Naive thymus-derived CD4-positive, alpha-beta T cell (primary cell): ENCODE results near the gene HMOX1. TPM values are rescaled to one million over a fixed set of nuclear protein-coding genes. Genes with fewer than 3 reads are reported as not detected.

Experiments used
- ATAC-seq: fragments of 150-1000 bp; cut with Tn5 transposase; 2 replicates; pipeline ENCODE4 v1.10.0; 2021; ENCODE audit warnings: mild to moderate bottlenecking, moderate library complexity
- CTCF ChIA-PET: fragments of 350-600 bp; sonication (Branson Sonifier 250); formaldehyde crosslinking; loops from one replicate; lab custom pipeline; 2021; ENCODE audit warnings: antibody characterized with exemption; lab: Charles Lee
- POLR2A ChIA-PET: fragments of 350-600 bp; sonication (Branson Sonifier 250); formaldehyde crosslinking; loops from one replicate; lab custom pipeline; 2021; ENCODE audit warnings: antibody characterized with exemption, inconsistent platforms; lab: Charles Lee
- DNase-seq, 9 donors: peaks; one replicate each; pipeline versions ENCODE4 v3.0.0 to v3.0.0-alpha.2; 2020 to 2022; ENCODE audit warnings: mixed read lengths in 1 of 9
- H3K27ac ChIP-seq: one replicate; pipeline ENCODE4 v1.7.0; 2013; ENCODE audit warnings: mild to moderate bottlenecking, low read depth, low read length, moderate library complexity
- H3K27me3 ChIP-seq, 2 donors: one replicate each; pipeline ENCODE4 v1.7.0; 2013; ENCODE audit warnings: low read length in 2 of 2, mild to moderate bottlenecking in 2 of 2, moderate library complexity in 2 of 2; ENCODE audit not compliant: control insufficient read depth in 2 of 2, insufficient read depth in 2 of 2
- H3K36me3 ChIP-seq, 3 experiments: 1 replicate in 2 of 3; 2 replicates in 1 of 3; pipeline ENCODE4 v1.7.0; 2013; ENCODE audit warnings: low read length in 3 of 3, mild to moderate bottlenecking in 3 of 3, moderate library complexity in 1 of 3; ENCODE audit not compliant: insufficient read depth in 3 of 3, control insufficient read depth in 2 of 3
- H3K4me1 ChIP-seq, 2 donors: one replicate each; pipeline ENCODE4 v1.7.0; 2013; ENCODE audit warnings: low read length in 2 of 2, mild to moderate bottlenecking in 2 of 2, moderate library complexity in 1 of 2; ENCODE audit not compliant: control insufficient read depth in 2 of 2, insufficient read depth in 2 of 2
- H3K4me3 ChIP-seq: 2 replicates; pipeline ENCODE4 v1.7.0; 2013; ENCODE audit warnings: mild to moderate bottlenecking, low read length
- H3K9me3 ChIP-seq, 3 experiments: 1 replicate in 2 of 3; 2 replicates in 1 of 3; pipeline ENCODE4 v1.7.0; 2013; ENCODE audit warnings: low read length in 3 of 3; ENCODE audit not compliant: control insufficient read depth in 2 of 3
- H3K27ac Mint-ChIP-seq, 9 donors: one replicate each; pipeline ENCODE4 v1.8.0; 2020 to 2022; ENCODE audit warnings: mixed read lengths in 9 of 9, mild to moderate bottlenecking in 8 of 9, moderate library complexity in 5 of 9, inconsistent platforms in 2 of 9
- H3K27me3 Mint-ChIP-seq, 5 donors: one replicate each; pipeline ENCODE4 v1.8.0; 2021 to 2022; ENCODE audit warnings: mixed read lengths in 5 of 5, mild to moderate bottlenecking in 1 of 5
- H3K36me3 Mint-ChIP-seq, 5 donors: one replicate each; pipeline ENCODE4 v1.8.0; 2020 to 2022; ENCODE audit warnings: mixed read lengths in 5 of 5, mild to moderate bottlenecking in 3 of 5, inconsistent platforms in 1 of 5
- H3K4me1 Mint-ChIP-seq, 7 donors: one replicate each; pipeline ENCODE4 v1.8.0; 2020 to 2022; ENCODE audit warnings: mixed read lengths in 7 of 7, mild to moderate bottlenecking in 3 of 7, inconsistent platforms in 1 of 7
- H3K4me3 Mint-ChIP-seq, 10 donors: one replicate each; pipeline ENCODE4 v1.8.0; 2020 to 2022; ENCODE audit warnings: mild to moderate bottlenecking in 10 of 10, mixed read lengths in 10 of 10, moderate library complexity in 6 of 10, inconsistent platforms in 2 of 10
- H3K9me3 Mint-ChIP-seq, 11 donors: one replicate each; pipeline ENCODE4 v1.8.0; 2020 to 2022; ENCODE audit warnings: mixed read lengths in 11 of 11, mild to moderate bottlenecking in 4 of 11, inconsistent platforms in 1 of 11, moderate library complexity in 1 of 11
- intact Hi-C, 2 donors: fragments of 100-400 bp; cut with micrococcal nuclease; formaldehyde crosslinking; loops; one replicate each; pipeline ENCODE4 v1.15.1; 2023
- polyA plus RNA-seq, 2 donors: library from polyadenylated mRNA; unstranded; fragments of 300-500 nt; fragmentation: Illumina TruSeq; gene quantifications; one replicate each; pipeline ENCODE4 v1.2.3, GENCODE V29; 2021
- total RNA-seq, 6 experiments: library from RNA in 5 of 6; stranded (reverse) in 5 of 6; gene quantifications; 1 replicate in 5 of 6; 2 replicates in 1 of 6; pipeline ENCODE4 v1.2.3 and lab custom pipeline; 2021 to 2026

HMOX1 gene
- total and polyA plus RNA-seq, 7 experiments from 2014 or later: 0.14 to 54.0 (median 4.7) TPM

- intact Hi-C loops: loop anchor here (1.0 to 10.0 kb wide), 10 partner anchors 45 to 830 kb away; partner anchors contain the start of gene MCM5 (in 1 of the 2)
These were observed 31.0 kb upstream of the HMOX1 start for GRCh38 chr22:35349704-35350538.

GRCh38 chr22:35350539-35351503, 30.1 kb upstream of the HMOX1 start:
- Mint-ChIP-seq H3K36me3 (peaks cover 0 to 5% (median 1%) of the 10 kb centered on the region in 5 donors), H3K4me3 (peak overlapping the region; percentile 39 to 88 (median 82)), H3K4me1 (peaks cover 8 to 29% (median 26%) of the 10 kb centered on the region in 7 donors), H3K9me3 (no peaks in the 10 kb centered on the region), H3K27ac (peak overlapping the region in 6 of 9 donors; percentile 12 to 78 (median 37)), H3K27me3 (peaks cover 4 to 8% (median 5%) of the 10 kb centered on the region in 5 donors)
- Histone ChIP-seq H3K4me1 (peaks cover 11 to 16% of the 10 kb centered on the region in 2 donors), H3K27me3 (no peaks in the 10 kb centered on the region), H3K27ac (no peak overlapping the region), H3K36me3 (peaks cover 0 to 19% (median 0%) of the 10 kb centered on the region in 3 experiments), H3K4me3 (peak overlapping the region; percentile 71), H3K9me3 (no peaks in the 10 kb centered on the region)
- ChIA-PET CTCF (interaction anchor here (0.5 to 2.4 kb wide), 13 partner anchors 10 to 827 kb away, joined by 3 to 9 read pairs (median 4); no protein-coding TSS in a partner anchor), POLR2A (interaction anchor here (1.0 kb wide), 1 partner anchor 51 kb away, joined by 3 read pairs; the partner anchor contains the start of gene TOM1)
- intact Hi-C loops: loop anchor here (1.0 to 10.0 kb wide), 10 partner anchors 46 to 829 kb away; partner anchors contain the start of gene MCM5 (in 1 of the 2)
- ATAC-seq (peak; percentile 88), DNase-seq (peak; percentile 52 to 85 (median 75))

More at GRCh38 chr22:35349704-35350538, 31.0 kb upstream of the HMOX1 start:
- Mint-ChIP-seq H3K36me3 (peaks cover 0 to 10% (median 5%) of the 10 kb centered on the region in 5 donors), H3K4me3 (peak overlapping the region in 2 of 10 donors; percentile 82 to 83), H3K27me3 (peaks cover 0 to 6% (median 0%) of the 10 kb centered on the region in 5 donors), H3K4me1 (peaks cover 8 to 29% (median 26%) of the 10 kb centered on the region in 7 donors), H3K9me3 (no peaks in the 10 kb centered on the region), H3K27ac (peak overlapping the region in 3 of 9 donors; percentile 26 to 78 (median 41))
- H3K27me3 ChIP-seq: no peaks in the 10 kb centered on the region
- ATAC-seq (no peak), DNase-seq (no peak)
- peaks cover 11 to 16% of the 10 kb centered on the region in 2 donors for H3K4me1 ChIP-seq
- ChIA-PET POLR2A (no interaction called here), CTCF (interaction anchor here (1.5 to 2.4 kb wide), 2 partner anchors 13 to 775 kb away, joined by 8 to 9 read pairs; no protein-coding TSS in a partner anchor)
- H3K9me3 ChIP-seq: no peaks in the 10 kb centered on the region
- H3K4me3 ChIP-seq: no peak overlapping the region
- no peak overlapping the region for H3K27ac ChIP-seq
- H3K36me3 ChIP-seq: peaks cover 0 to 28% (median 0%) of the 10 kb centered on the region in 3 experiments

GRCh38 chr22:35352214-35353111, 28.4 kb upstream of the HMOX1 start:
- H3K4me1 ChIP-seq: peaks cover 11 to 16% of the 10 kb centered on the region in 2 donors
- H3K27me3 ChIP-seq: no peaks in the 10 kb centered on the region
- Mint-ChIP-seq H3K4me3 (peak overlapping the region in 9 of 10 donors; percentile 4 to 88 (median 53)), H3K36me3 (peaks cover 0 to 4% (median 0%) of the 10 kb centered on the region in 5 donors), H3K27ac (peak overlapping the region in 5 of 9 donors; percentile 24 to 75 (median 62)), H3K27me3 (peaks cover 5 to 13% (median 10%) of the 10 kb centered on the region in 5 donors), H3K4me1 (peaks cover 8 to 29% (median 26%) of the 10 kb centered on the region in 7 donors), H3K9me3 (no peaks in the 10 kb centered on the region)
- no peak overlapping the region for H3K4me3 ChIP-seq
- peak in 2 of 9 donors; percentile 33 to 57 for DNase-seq
- H3K36me3 ChIP-seq: peaks cover 0 to 5% (median 0%) of the 10 kb centered on the region in 3 experiments
- CTCF ChIA-PET: interaction anchor here (0.6 to 1.6 kb wide), 7 partner anchors 53 to 831 kb away, joined by 3 to 6 read pairs (median 3); no protein-coding TSS in a partner anchor
- intact Hi-C loops: loop anchor here in 1 of 2 donors (5.0 to 10.0 kb wide), 2 partner anchors 48 to 715 kb away; no protein-coding TSS in a partner anchor
- peak; percentile 74 for ATAC-seq
- POLR2A ChIA-PET: interaction anchor here (1.7 kb wide), 1 partner anchor 53 kb away, joined by 4 read pairs; the partner anchor contains the start of gene TOM1
- H3K9me3 ChIP-seq: no peaks in the 10 kb centered on the region
- H3K27ac ChIP-seq: no peak overlapping the region

GRCh38 chr22:35353318-35353717, 27.6 kb upstream of the HMOX1 start:
- Mint-ChIP-seq H3K9me3 (peaks cover 0 to 2% (median 0%) of the 10 kb centered on the region in 11 donors), H3K27ac (no peak overlapping the region), H3K36me3 (no peaks in the 10 kb centered on the region), H3K27me3 (peaks cover 5 to 13% (median 10%) of the 10 kb centered on the region in 5 donors), H3K4me1 (peaks cover 8 to 29% (median 26%) of the 10 kb centered on the region in 7 donors), H3K4me3 (no peak overlapping the region)
- ChIA-PET POLR2A (interaction anchor here (1.7 kb wide), 1 partner anchor 54 kb away, joined by 4 read pairs; the partner anchor contains the start of gene TOM1), CTCF (interaction anchor here (0.7 to 1.6 kb wide), 5 partner anchors 52 to 830 kb away, joined by 3 to 6 read pairs (median 4); no protein-coding TSS in a partner anchor)
- no peak for DNase-seq
- H3K4me3 ChIP-seq: no peak overlapping the region
- peaks cover 11 to 16% of the 10 kb centered on the region in 2 donors for H3K4me1 ChIP-seq
- H3K27ac ChIP-seq: no peak overlapping the region
- no peaks in the 10 kb centered on the region for H3K9me3 ChIP-seq
- H3K36me3 ChIP-seq: no peaks in the 10 kb centered on the region
- intact Hi-C loops: loop anchor here in 1 of 2 donors (5.0 to 10.0 kb wide), 2 partner anchors 49 to 714 kb away; no protein-coding TSS in a partner anchor
- ATAC-seq: no peak
- H3K27me3 ChIP-seq: no peaks in the 10 kb centered on the region

DNA sequence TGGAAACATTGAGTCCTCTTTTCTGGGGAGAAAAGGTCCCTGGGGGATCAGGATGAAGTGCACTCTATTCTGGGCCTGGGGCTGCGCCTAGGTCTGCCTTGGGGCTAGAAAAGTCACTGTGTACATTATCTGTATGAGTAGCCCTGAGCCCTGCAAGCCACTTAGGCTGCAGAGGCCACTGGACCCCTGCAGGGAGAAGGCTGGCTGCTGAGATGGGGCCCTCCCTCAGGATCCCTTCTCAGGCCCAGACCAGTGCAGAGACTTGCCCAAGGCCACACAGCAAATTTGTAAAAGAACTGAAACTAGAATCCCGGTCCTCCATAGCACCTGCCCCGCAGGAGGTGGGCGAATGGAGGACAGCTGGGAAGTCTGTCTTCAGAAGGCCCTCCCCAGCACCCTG, 26.8 kb upstream of the HMOX1 start:
- Mint-ChIP-seq H3K4me3 (no peak overlapping the region), H3K27me3 (peaks cover 5 to 13% (median 10%) of the 10 kb centered on the region in 5 donors), H3K9me3 (peaks cover 0 to 2% (median 0%) of the 10 kb centered on the region in 11 donors), H3K36me3 (no peaks in the 10 kb centered on the region), H3K27ac (no peak overlapping the region), H3K4me1 (peaks cover 8 to 29% (median 26%) of the 10 kb centered on the region in 7 donors)
- POLR2A ChIA-PET: no interaction called here
- no peak overlapping the region for H3K4me3 ChIP-seq
- DNase-seq (no peak), ATAC-seq (no peak)
- H3K27me3 ChIP-seq: no peaks in the 10 kb centered on the region
- H3K27ac ChIP-seq: no peak overlapping the region
- H3K36me3 ChIP-seq: no peaks in the 10 kb centered on the region
- H3K4me1 ChIP-seq: peaks cover 11 to 16% of the 10 kb centered on the region in 2 donors
- CTCF ChIA-PET: no interaction called here
- H3K9me3 ChIP-seq: no peaks in the 10 kb centered on the region
- intact Hi-C loops: loop anchor here in 1 of 2 donors (5.0 to 10.0 kb wide), 2 partner anchors 49 to 713 kb away; no protein-coding TSS in a partner anchor
